Measurements from ENCODE around the gene USP49. TPM values are rescaled to one million over a fixed set of nuclear protein-coding genes. Genes with fewer than 3 reads are reported as not detected.

The USP49 gene
- 1.3 and 2.8 TPM in 2 replicates for total RNA-seq

GRCh38 chr6:41895300-41896233, at the start of gene USP49:
Gene USP49 (minus strand): TSS chr6:41895375. CDS start chr6:41806983, 88,392 bp downstream.

DNA sequence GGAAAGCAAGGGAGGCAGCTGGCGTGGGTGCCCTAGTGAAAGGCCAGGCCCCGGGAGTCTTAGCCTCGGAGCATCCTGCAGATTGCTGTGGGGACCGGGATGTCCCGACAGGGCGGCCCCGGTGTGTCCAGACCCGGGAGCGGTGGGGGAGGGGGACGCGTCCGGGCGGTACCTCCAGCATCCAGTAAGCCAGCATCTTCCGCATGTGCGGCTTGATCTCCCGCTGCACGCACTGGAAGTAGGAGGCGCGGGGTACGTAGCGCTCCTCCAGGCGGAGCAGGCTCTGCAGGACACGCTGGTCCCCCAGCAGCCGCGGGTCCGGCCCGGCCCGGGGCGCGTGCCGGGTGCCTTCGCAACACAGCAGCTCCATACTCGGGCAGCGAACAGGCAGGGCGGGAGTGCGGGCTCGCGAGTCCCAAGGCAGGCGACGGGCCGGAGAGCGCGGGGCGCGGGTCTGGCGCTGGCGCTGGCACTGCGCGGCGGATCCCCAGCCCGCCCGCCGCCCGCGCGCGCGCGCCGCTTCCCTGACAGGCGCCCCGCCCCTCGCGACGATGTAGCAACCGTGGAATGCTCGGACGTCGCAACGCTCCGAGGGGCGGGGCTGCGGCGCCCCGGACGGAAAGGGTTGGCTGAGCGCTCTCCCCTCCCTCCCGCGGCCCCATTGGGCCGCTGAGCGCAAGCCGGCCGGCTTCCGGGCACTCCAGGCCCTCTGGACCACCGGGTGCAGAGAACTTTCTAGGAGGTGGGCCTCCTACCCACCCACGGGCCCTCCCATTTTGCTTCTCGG, 46.3 kb upstream of the USP49 start, which contains the start of gene CCND3:
TSS of gene CCND3 (minus strand) at position 529 of the 787 bp plus-strand sequence. CDS start at position 370, 159 bp downstream.

DNA sequence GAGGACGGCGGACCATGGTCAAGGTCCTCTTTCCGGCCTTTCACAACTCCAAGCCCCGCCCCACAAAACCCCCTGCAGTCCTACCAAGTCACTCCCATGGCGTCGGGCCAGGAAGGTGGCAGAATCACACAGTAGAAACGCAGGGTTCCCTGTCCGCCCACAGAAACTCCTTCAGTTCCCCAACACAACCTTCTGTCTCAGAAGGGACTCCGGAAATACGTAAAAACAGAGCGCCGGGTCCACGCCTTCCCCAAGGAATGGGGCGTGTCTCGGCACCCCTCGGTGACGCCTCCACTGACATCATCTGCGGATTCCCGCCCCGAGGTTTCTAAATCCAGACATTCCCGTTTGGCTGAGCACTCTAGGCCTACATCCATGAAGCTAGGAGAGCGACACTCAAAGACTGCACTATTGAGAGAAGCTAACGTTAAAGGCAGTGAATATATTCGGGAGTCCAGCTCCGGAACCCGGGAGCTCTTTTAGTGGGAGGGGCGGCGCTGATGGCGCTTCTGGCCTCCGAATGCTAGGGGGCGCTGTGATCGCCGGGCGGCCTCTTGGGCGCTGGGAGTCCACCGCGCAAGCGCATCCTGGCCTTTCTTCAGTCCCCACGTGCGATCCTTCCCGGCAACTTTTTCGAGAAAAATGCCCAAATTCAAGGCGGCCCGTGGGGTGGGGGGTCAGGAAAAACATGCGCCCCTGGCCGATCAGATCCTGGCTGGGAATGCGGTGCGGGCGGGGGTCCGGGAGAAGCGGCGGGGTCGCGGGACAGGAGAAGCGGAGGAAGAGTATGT, 25.9 kb upstream of the USP49 start, which contains the start of the genes BYSL and MED20:
TSS of gene BYSL (plus strand) at position 579 of the 791 bp plus-strand sequence. CDS start at position 643, 64 bp downstream.
TSS of gene MED20 (minus strand) at position 219 of the 791 bp plus-strand sequence. CDS start at position 98, 121 bp downstream.

GRCh38 chr6:41787219-41787917, 107.8 kb downstream of the USP49 start, which contains the start of gene TOMM6:
Gene TOMM6 (plus strand): TSS chr6:41787694. CDS start chr6:41787698, 4 bp downstream.

DNA sequence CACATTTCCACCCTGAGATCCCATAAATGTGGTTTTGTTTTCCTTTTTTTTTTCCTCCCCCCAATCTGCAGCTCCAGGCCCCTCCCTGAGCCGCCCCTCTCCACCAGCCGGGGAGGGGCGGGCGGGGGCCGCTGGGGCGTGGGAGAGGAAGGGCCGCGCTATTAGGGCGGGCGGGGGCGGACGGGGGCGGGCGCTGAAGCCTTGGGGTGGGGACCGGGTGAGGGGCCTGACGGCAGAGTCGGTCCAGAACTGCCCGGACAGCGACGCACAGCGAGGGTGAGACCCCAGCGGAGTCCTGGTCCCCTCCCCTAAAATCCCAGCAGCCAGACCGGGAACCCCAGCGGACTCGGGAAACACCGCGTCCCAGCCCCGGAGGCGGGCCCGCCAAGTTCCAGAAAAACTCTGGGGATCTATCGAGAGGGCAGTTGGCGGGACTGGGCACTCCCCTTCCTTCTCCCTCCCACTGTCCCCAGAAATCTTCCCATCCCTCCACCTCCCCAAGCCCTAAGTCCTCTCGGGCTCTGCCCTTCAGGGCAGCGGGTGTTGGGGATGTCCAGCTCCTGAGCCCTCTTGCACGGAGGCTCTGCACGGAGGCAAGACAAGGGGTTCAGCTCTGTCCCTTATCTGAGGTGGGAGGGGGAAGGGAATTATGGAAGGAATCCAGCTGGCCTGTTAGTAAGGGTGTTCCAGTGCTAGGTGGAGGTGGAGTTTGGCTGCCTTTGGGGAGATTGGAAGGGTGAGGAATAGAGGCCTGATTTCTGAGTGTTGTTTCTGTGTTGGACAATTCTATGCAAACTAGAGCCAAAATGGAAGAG, 114.4 kb downstream of the USP49 start, which contains the start of gene PRICKLE4:
TSS of gene PRICKLE4 (plus strand) at position 232 of the 815 bp plus-strand sequence. CDS start 2,692 bp downstream, outside the sequence.

DNA sequence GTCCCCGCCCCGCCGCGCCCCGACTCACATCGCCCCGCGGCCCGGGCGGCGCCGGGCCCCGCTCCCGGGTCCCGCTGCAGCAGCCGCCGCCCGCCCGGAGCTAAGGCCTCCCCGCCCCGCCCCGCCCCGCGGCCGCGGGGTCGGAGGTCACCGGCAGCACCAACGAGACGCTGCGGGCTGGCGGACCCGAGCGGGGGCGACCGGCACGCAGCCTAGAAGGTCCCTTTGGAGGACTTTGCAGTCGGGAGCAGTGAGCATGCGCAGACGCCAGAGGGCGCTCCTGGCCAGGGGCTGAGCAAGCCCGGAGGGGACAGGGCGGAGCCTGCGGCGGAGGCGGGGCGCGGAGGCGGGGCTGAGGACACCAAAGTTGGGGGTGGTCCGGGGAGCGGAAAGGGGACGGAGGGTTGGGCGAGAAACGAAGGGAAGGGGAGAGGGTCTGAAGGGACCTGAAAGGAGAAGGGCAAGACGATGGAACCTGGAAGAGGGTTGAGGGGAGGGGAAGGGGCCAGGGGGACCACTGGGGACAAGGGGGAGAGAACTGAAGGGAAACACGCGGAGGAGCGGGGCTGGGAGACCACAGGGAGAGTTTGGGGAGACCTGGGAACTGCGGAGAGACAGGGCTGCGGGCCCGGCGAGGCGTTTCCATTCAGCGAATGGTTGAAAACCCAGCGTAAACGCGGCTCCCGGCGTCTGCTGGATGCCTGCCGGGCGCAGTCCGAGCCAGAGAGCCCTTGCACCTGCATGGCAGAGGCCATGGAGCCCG, 115.2 kb downstream of the USP49 start, which contains the start of gene FRS3:
TSS of gene FRS3 (minus strand) at position 113 of the 763 bp plus-strand sequence. CDS start 2,913 bp downstream, outside the sequence.

GRCh38 chr6:41747256-41748101, 147.7 kb downstream of the USP49 start, which contains the start of gene PGC:
Gene PGC (minus strand): TSS chr6:41747397. CDS start chr6:41747334, 63 bp downstream.

Other genes starting within 250 kb of the USP49 start
- gene TFEB, start 159.8 kb downstream of the USP49 start, total RNA-seq, result 3.4 and 5.0 TPM in 2 replicates
- not detected in 2 replicates for gene PGC, start 148.0 kb downstream of the USP49 start, total RNA-seq
- 0.56 and 0.77 TPM in 2 replicates for gene FRS3, start 115.5 kb downstream of the USP49 start, total RNA-seq
- gene PRICKLE4, start 114.6 kb downstream of the USP49 start, total RNA-seq, result 0.19 and 0.56 TPM in 2 replicates
- gene TOMM6, start 107.7 kb downstream of the USP49 start, total RNA-seq, result 63.4 and 147 TPM in 2 replicates
- gene MED20, start 25.8 kb upstream of the USP49 start, total RNA-seq, result 20.9 and 25.1 TPM in 2 replicates
- gene BYSL, start 26.1 kb upstream of the USP49 start, total RNA-seq, result 7.9 and 19.0 TPM in 2 replicates
- gene CCND3, start 46.4 kb upstream of the USP49 start, total RNA-seq, result 11.6 and 32.8 TPM in 2 replicates
- 10.1 and 11.9 TPM in 2 replicates for gene TAF8, start 155.1 kb upstream of the USP49 start, total RNA-seq
- 0.28 and 1.2 TPM in 2 replicates for gene C6orf132, start 247.2 kb upstream of the USP49 start, total RNA-seq

Data from regular cardiac myocyte (primary cell).